SHP77 treated with DMSO at 0.1 percent for 48 hours (cell line): ENCODE data around the gene FAF1.
A peak's percentile ranks its signal among the peaks of the same experiment; 100 is the strongest.
"Not testable (repeated sequence)": the region's sequence is repeated elsewhere in the genome, so short reads cannot be mapped to it uniquely, and the experiment has no call there.

ENCODE experiments used
- DNase-seq: peaks from one replicate; lab custom pipeline; 2025; lab: John Stamatoyannopoulos, UW

FAF1 gene

DNA sequence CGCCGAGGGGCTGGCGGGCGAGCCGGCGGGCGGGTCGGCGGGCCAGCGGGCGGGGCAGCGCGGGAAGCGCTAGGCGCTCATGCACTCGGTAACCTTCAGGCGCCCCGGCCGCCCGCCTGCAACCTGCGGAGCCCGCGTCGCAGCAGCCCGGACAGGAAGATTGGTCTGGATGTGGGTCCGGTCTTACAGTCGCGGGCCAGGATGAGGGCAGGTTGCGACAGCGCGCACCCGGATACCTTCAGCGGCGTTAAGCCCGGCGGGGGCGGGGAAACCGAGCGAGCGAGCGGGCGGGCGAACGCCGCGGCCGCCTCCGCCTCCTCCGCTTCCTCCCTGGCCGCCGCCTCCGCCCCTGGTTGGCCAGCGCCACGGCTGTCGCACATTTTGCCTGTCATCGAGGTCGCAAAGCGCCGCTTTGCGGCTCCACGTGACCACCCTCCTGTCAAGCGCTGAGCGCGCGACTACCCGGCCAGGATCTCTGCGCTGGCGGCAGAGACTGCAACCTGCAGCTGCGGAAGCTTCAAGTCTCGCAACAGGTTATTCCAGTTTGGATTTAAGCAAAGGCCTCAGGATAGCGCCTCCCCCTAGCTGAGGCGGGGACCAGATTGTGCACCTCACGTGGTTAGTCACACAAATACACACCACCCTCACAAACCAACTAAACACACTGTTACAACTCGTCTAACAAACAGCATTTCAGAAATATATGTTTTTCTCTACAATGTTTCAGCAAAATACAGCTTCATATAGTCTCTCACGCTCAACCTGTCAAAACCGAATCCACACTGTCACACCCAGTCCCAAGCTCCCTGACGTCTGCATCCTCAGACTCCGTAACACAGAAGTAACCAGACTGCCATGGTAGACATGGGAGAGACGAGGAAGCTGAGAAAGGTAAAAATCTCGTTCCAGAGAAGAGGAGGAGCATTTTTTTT, at the start of gene FAF1:
Gene FAF1 (minus strand): TSS at position 355 of the 932 bp plus-strand sequence. CDS start 456 bp downstream, outside the sequence.
- DNase-seq: peak; percentile 90

DNA sequence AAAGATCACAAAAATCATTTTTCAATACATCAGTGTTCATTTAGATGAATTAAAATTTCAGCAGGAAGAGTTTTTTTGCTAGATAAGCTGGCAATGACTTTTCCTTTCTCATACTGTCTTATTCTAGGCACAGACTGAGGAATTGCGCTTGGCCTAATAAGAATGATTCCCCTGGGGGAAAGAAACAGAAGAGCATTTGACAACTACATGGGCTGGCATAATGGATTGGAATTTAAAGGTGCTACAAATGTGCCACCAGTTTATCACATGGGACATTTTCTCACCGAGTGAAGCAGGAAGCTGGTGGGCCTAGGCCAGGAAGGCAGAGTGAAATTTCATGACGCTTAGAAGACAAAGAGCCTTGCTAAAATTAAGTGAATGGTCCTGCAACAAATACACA, 49.3 kb upstream of the FAF1 start:
- DNase-seq: no peak

- not testable (repeated sequence) for DNase-seq
Observed at GRCh38 chr1:51005549-51005948, 45.5 kb upstream of the FAF1 start.

- DNase-seq: no peak
Observed at GRCh38 chr1:51002516-51002915, 42.4 kb upstream of the FAF1 start.

GRCh38 chr1:51000651-51001050, 40.6 kb upstream of the FAF1 start:
- no peak for DNase-seq

GRCh38 chr1:51000160-51000559, 40.1 kb upstream of the FAF1 start:
- DNase-seq: no peak

DNA sequence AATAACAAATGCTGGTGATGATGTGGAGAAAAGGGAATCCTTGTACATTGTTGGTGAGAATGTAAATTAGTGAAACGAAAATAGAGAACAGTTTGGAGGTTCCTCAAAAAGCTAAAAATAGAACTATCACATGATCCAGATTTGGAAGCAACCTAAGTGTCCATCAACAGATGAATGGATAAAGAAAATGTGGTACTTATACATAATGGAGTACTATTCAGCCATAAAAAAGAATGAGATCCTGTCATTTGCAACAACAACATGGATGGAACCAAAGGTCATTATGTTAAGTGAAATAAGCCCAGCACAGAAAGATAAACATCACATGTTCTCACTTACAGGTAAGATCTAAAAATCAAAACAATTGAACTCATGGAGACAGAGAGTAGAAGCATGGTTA, 39.3 kb upstream of the FAF1 start:
- not testable (repeated sequence) for DNase-seq

DNA sequence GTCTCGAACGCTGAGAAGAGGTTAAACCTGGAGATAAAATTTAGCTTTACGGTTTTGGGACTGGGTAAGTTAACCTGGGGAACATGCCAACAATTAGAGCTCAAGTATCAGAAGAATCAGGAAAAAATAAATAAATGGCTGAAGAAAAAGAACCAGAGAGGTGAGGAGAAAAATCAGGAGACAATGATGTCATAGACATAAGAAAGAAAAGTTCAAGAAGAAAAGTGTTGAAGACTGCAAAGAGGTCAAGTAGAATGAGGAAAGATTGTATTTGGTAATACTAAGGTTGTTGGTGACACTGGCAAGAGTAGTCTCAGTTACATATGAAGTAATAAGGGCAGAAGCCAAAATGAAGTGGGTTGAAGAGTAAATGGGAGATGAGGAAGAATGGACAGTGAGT, 36.0 kb upstream of the FAF1 start:
- no peak for DNase-seq

DNA sequence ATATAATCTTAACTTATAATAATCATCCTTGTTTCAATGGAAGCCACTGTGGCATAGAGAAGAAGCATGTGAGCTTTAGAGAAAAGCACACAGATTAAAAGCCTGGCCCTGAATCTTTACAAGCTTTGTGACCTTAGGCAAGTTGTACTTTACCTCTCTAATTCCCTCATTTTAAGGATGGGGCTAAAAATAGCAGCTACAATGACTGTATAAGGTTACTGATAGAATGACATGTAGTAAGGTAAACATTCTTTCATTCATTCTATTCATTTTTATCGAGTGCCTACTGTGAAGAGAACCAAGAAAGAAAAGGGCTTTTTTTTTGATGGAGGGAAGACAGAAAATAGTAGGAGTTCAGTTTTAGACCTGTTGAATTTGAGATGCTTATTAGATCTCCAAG, 35.6 kb upstream of the FAF1 start:
- DNase-seq: no peak

- DNase-seq: no peak
Observed at GRCh38 chr1:50994997-50995396, 34.9 kb upstream of the FAF1 start.

GRCh38 chr1:50993645-50994044, 33.6 kb upstream of the FAF1 start:
- DNase-seq: no peak

DNA sequence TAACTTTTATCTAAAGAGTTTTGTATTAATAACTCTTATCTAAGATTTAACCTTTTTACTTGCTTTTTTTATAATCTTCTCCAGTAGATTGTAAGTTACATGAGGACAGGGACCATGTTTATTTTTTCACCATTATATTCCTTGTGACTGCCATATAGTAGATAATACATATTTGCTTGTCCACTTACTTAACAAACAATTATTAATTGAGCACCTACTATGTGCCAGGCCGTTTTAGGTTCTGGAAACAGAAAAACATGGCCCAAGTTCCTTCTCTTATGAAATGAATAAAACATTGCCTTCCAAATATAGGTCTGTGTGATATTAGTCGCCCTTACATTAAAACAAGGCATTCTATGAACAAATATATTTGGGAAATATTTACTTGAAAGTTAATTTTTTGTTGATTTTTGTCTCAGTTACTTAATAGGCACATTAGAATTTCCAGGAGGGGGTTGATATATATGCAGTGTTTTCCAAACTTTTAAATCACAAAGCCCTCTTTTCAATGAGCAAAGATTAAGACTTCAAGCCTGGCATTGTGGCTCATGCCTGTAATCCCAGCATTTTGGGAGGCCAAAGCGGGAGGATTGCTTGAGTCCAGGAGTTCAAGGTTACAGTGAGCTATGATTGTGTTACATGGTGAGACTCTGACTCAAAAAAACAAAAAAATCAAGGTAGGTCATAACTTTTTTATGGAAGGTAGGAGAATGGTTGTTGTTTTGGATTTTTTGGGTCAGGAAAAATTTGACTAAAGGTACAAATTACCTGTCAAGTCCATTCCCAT, 32.7 kb upstream of the FAF1 start:
- DNase-seq: no peak

DNA sequence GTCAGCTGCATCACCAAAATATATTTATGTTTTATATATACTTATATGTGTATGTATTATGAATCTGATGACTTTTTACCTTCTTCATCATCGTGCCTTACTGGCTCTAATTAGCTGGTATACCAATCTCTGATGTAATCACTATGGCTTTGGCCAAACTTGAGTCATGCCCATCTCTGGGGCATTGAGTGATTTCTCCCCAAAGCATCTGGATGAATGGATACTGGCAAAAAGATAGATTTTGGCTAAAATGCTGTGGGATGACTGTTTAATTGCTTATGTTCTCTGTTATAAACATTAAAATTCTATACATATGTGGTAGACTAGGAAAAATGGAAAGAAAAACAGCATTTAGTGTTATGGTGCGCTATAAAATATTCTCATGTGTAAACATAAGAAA, 29.6 kb upstream of the FAF1 start:
- DNase-seq: no peak

GRCh38 chr1:50986653-50987052, 26.6 kb upstream of the FAF1 start:
- DNase-seq: no peak

DNA sequence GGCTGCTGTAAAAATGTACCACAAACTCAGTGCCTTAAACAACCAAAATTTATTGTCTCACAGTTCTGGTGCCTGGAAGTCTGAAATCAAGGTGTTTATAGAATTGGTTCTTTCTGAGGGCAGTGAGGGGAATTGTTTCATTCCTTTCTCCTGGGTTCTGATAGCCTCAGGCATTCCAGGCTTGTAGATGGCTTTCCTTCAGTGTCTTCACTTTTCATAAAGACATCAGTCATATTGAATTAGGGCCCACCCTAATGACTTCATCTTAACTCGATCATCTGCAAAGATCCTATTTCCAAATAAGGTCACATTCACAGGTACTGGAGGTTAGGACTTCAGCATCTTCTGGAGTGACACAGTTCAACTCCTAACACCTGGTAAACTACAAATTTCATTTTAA, 25.0 kb upstream of the FAF1 start:
- DNase-seq: no peak

GRCh38 chr1:50983219-50983802, 23.2 kb upstream of the FAF1 start:
- DNase-seq: no peak

DNA sequence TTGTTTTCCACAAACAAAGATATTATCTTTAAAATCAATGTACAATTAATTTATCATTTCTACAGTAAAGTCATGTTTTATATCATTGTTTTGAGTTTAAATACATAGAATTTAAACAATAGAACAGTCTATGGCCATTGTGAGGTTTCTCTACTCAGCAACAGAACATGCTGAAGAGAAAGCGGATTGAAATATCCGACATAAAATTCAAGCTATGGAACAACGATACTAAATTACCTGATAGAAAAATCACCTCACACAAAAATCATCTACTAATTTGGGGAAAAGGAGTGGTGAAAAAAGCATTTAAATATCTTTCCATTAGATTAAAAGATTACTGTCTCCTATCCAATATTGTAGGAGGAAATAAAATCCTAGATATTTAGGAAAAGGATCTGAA, 22.5 kb upstream of the FAF1 start:
- no peak for DNase-seq

GRCh38 chr1:50981741-50982140, 21.7 kb upstream of the FAF1 start:
- DNase-seq: peak; percentile 86

GRCh38 chr1:50980505-50980904, 20.4 kb upstream of the FAF1 start:
- DNase-seq: no peak

DNA sequence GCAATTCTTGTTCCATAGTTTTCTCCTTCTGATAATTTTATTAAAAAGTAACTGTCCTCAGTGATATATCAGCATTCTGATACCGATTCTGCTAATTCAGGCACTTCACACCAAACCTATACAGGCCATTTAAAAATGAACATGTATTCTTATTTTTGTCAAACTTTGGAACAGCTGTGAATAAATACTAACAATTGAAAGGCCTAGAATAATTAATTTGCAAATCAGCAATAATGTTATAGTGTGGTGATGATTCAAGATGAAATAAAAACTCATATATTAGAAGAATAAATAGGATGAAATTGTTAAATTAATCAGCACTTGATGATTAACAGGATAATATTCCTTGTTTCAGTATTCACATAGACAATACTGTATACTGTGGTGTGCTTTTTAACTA, 19.9 kb upstream of the FAF1 start:
- no peak for DNase-seq

DNA sequence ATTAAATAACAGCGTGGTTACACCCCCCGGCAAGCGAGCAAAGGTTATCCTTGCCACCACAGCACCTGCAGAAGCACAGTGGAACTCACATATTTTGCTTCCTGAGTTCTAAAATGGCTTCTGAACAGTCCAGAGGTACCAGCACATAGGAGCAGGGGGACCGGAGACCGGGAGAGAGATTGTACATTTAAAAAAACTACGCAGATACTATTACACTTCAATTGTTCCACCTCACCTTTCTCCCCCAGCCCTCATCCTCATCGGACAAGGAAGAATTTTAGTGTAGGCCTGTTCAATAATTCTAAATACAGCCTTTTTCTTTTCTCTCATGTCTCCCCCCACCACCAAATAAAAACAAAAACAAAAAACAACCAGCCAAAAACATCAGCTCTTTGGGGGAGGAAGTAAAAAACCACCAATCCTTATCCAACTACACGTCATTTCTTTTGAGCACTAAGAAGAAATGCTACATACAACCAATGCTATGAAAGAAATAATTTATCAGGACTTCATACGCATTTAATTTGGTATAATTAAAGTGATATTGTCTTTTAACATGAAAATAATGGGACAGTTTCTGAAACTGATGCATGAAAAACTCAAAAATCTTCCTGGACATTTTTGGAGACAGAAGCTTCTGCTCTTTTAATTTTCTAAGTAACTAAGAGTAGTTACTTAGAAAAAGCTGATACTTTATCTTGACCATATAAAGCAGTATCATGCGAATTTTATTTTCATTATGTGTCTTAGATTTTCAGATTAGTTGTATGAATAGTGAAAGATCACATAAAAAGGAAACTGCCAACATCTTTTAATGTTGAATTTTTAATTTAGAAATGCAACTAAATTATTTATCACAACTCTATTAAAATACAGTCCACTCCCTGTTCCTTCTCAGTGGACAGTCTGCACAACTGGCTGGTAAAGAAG, 19.1 kb upstream of the FAF1 start:
- peak; percentile 59 for DNase-seq
